GM18511 (cell line): ENCODE measurements around the gene ECT2.
"Not testable (repeated sequence)": the region's sequence is repeated elsewhere in the genome, so short reads cannot be mapped to it uniquely, and the experiment has no call there.

Source experiments
- ATAC-seq: cut with Tn5 transposase; IDR thresholded peaks from one replicate; pipeline ENCODE4 v1.9.1; 2021; ENCODE audit warnings: mild to moderate bottlenecking, moderate library complexity; ENCODE audit not compliant: unreplicated experiment

ECT2 gene

DNA sequence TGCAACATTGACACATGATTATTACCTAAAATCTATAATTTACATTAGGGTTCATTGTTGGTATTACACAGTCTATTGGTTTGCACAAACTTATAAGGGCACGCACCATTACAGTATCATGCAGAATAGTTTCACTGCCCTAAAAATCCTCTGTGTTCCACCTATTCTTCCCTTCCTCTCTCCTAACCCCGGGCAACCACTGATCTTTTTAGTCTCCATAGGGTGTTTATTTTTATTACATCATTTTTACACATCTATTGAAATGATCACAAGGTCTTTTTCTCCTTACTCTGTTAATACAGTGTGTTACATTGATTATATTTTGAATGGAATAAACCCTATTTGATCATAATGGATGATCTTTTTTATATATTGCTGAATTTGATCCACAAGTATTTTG, 15.5 kb upstream of the ECT2 start:
- ATAC-seq: no peak

DNA sequence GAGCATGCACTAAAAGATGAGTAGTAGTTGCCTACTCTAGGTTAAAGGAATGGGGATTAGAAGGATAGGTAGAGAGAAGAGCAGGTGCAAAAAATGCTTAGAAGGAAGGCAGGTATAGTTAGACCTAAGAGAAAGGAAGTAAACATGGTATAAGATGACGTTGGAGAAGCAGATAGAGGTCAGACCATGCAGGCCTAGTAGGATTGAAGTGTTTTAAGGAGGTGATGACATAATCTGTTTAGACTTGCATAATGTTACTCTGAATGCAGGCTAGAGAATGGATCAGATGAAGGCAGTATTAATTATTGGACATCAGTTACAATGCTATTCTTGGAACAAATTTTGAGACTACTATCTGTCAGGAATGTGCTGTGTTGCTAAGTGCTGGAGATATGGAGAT, 11.1 kb upstream of the ECT2 start:
- no peak for ATAC-seq

DNA sequence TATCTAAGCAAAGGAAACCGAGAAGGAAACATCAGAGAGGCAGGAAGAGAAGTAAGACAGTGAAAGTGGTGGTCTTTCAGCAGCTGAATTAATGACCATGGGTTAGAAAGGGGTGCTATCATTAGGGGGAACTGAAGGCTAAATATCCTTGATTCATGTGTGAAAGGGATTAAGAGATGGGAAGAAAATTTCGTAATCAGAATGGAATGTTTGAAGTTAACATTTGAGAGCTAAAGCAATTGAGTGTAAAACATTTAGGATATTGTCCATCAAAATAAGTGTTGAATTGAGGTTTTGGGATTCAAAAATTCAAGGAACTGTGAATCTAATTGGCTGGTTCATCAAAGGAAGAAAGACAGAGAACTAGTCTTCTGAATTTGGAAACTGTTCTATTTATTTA, 4.1 kb upstream of the ECT2 start:
- no peak for ATAC-seq

DNA sequence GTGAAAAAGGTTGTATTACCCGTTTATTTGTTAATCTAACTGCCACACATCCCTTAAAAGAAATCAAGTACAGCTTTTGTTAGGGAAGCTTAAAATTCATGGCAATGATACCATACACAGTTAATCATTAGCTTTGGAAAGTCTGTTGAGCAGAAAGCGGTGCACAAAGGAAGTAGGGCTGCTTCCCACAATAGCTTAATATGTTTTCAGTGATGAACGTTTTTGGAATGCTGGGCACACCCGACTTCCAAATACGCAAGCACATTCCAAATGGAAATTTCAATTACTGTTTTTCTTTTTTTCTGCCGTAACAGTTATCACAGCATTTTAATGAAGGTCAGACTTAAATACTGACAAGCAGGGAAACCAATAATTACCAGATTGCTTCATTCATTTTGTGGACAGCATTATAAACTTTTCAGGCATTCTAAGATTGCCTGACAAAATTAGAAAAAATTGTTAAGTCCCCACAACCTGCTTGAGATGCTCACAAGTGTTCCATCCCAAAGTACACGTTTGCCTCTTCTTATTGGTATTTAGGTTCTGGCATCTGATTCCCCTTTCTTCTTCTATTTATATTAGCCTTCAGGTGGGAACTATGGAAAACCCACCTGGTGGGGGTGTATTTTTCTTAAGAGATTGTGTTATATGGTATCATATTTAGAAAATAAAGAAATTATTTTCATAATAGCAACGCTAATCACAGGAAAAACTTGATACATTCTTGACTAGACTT, 1.1 kb upstream of the ECT2 start:
- ATAC-seq: no peak

DNA sequence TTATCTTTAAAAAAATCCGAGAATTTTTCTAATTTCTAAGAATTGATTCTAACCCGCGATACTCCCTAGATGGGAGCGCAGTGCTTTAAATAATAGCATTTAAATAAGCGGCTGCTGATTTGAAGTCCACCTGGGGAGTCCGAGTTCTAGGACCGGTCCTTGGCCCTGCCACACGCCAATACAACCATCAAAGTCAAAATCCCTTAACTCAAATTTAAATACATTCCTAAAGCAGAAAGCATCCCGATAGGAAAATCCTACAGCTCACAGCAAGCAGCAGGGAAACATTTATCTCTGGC, 508 bp upstream of the ECT2 start:
- ATAC-seq: peak; percentile 9

DNA sequence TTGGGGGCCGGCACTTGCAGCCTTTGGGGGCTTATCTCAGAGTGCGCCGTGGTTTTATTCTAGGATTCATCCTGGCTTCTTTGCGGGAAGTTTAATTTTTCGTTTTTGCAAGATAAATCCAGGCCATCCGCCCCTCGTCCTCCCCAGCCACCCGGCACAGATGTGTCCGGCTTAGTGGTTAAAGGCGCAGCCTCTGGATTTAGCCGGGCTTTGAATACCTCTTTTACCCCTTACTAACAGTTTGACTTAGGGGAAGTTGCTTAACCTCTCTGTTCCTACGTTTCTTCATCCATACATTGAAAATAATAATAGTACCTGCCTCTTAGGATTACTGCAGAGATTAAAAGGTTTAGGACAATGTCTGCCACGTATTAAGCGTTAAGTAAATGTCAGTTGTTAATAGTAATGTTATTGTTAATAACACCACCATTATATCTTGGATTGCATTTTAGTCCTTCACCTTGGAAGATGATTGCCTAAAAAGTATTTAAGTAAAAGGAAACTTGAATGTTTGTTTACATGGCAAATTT, 714 bp downstream of the ECT2 start:
- peak; percentile 27 for ATAC-seq

DNA sequence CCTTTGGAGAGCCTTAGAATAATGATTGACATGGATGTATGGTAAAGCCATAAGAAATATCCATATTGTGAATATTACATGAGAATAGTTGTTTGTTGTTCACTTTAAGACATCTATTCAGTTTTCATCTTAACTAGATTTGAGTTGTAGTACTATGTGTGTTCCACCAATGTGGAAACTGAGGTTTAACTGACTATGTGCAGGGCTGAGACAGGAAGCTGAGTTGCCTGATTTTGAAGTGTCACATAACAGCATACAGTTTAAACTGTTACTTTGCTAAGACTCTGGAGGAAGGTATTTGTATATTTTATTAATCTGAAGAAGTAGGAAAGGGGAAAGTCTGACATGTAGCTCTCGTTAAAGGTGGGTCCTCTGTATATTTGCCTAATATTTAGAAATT, 2.1 kb downstream of the ECT2 start:
- no peak for ATAC-seq

DNA sequence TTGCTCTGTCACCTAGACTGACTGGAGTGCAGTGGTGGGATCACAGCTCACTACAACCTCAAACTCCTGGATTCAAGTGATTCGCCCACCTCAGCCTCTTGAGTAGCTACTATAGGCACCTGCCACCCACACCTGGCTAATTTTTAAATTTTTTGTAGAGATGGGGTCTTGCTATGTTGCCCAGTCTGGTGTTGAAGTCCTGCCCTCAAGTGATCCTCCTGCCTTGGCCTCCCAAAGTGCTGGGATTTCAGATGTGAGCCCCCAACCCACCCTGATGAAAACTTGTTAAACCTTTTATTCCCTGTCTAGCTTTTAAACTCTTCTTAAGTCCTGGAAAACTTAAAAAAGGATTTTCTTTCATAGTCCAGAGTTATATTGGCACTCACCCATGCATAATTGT, 2.6 kb downstream of the ECT2 start:
- ATAC-seq: no peak

DNA sequence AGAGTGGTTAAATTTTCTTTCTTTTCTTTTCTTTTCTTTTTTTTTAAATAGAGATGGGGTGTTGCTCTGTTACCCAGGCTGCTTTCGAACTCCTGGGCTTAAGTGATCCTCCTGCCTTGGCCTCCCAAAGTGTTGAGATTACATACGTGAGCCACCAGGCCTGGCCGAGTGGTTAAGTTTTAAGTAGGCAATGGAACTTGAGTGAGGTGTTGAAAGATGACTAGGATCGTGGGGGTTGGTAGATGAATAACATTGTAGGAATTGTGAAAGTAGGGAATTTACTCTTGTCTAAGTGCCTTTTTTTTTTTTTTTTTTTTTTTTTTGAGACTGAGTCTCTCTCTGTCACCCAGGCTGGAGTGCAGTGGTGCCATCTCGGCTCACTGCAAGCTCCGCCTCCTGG, 9.9 kb downstream of the ECT2 start:
- not testable (repeated sequence) for ATAC-seq

DNA sequence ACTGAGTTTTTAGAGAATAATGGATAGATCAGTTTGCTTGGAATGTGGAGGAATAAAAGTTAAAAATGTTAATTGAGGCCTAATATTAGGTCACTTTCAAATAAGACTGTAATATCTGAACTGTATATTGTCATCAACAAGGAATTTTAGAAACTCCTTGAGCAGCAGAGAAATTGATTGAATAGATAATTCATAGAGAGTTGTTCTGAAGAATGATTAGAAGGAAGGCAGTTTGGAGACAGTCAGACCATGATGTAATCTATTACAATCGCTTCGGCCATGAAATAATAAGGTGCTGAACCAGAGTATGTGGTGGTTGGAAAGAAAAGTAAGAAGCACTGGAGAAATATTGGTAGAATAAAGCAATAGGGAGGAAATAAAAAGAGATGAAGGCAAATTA, 15.7 kb downstream of the ECT2 start:
- no peak for ATAC-seq

DNA sequence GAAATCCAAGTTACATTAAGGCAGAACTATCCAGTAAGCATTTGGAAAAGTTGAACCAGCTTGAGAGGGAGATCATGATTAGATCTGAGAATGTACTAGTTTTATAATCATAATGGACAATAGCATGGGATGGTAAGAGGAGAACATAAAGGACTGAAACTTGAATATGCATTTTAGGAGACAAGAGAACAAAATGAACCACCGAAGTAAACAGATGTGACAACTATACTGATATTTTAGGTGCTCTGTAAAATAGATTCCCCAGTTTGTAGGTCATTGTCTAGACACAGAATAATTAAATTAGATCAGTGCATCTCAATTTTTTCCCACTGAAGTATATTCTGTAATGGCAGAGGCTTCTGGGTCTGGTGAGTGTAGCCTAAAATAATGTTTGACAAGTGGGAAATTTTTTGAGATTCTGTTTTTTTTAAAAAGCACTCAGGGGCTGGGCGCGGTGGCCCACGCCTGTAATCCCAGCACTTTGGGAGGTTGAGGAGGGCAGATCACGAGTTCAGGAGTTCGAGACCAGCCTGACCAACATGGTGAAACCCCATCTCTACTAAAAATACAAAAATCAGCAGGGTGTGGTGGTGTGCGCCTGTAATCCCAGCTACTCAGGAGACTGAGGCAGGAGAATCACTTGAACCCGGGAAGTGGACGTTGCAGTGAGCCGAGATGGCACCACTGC, 16.3 kb downstream of the ECT2 start:
- no peak for ATAC-seq

DNA sequence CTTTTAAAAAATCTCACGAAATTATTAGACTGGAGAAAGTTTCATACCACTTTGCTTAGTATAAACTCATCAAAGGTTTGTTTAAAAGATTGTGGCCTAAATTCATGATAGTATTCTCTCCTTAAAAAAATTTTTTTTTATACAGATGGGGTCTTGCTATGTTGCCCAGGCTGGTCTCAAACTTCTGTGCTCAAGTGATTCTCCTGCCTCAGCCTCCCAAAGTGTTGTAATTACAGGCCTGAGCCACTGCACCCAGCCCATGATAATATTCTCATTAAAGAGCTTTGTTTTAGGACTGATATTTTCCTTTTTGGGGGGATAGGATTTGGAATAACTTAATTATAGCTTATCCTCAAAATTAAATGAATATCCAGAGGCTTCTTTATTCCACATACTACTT, 19.9 kb downstream of the ECT2 start:
- ATAC-seq: no peak

DNA sequence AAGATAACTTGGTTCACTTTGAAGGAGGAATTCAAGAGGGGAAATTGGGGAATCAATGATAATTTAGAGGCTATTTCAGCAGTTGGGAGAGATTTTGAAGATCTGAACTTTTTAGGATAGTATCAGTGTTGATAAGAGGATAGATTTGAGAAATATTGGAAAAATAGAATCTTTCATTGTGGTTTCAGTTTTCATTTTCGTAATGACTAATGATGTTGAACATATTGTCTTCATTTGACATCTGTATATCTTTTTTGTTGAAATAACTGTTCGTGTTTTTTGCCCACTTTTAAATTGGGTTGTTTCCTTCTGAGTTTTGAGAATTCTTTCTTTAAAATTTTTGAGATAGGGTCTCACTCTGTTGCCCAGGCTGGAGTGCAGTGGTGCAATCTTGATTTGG, 21.1 kb downstream of the ECT2 start:
- ATAC-seq: no peak

DNA sequence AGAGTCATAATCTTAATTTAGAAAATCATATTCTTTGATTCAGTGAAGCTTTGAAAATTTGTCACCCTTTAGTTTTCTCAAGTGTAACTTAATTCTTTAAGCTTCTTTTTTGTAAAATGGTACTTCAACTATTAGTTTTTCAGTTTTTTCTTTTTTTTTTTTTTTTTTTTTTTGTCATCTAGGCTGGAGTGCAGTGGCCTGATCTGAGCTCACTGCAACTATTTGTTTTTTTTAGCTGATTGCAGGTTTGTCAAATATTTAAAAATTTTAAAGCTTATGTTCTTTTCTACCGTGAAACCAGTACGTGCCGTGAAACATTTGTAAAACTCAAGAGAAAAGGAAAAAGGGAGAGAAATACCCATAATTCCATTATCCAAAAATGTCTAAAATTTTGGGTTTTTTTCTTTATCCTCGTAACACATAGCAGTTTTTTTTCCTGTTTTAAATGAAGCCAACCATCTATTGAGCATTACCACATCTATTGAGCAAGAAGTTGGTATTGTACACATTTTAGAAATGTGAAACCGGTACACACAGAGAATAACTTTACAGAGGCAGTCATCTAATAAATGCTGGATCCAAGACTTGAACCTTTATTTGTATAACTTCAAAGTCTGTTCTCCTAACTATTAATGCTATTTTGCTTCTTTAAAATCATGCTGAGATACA, 25.7 kb downstream of the ECT2 start:
- no peak for ATAC-seq

DNA sequence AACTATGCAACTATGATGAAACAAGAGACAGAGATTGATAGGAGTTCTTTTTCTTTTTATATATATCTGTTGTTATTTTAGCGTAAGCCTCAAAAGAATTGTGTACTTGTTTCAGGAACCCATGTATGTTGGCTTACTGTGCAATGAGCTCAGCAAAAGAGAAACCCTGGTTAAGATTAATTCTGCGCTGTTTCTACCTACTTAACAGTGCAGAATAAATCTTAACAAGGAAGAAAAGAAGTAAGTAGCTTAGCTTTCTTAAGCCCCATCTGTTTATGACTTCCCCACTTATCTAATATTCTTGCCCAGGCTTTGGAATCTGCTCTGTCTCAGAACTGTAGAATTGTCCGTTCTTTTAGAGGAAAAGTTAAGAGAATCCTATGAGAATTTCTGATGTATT, 27.4 kb downstream of the ECT2 start:
- ATAC-seq: no peak

DNA sequence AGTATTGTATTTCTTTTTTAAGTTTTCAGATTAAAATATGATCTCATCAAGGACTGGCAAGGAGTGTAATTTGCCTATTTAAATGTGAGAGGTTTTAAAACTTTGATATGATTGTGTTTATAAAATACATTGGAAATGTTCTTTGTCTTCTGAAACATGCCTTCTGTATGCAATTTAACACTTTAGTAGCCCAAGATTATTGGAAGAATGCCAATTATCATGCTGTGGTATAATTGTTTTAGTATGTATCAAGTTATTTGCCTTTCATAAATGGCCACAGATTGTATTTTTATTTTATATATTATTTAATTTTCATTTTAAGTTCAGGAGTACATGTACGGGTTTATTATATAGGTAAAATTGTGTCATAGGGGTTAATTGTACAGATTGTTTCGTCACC, 31.7 kb downstream of the ECT2 start:
- ATAC-seq: no peak

DNA sequence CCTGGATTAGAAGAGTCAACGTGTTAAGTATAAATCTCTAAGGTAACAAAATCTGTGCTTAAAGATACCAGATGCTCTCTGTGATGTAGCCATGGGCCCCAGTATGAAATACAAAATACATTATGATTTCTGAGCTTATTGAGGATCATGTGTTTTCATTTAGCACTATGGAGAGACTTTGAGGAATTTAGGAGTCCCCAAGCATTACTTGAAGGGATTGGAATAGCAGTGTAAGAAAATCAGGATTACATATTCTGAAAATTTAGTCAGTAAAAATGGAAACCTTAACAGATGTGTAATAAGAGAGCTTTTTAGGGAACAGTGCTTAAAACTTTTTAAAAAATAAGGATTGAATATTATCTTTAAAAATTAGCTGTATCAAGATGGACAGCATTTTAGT, 35.5 kb downstream of the ECT2 start:
- no peak for ATAC-seq

DNA sequence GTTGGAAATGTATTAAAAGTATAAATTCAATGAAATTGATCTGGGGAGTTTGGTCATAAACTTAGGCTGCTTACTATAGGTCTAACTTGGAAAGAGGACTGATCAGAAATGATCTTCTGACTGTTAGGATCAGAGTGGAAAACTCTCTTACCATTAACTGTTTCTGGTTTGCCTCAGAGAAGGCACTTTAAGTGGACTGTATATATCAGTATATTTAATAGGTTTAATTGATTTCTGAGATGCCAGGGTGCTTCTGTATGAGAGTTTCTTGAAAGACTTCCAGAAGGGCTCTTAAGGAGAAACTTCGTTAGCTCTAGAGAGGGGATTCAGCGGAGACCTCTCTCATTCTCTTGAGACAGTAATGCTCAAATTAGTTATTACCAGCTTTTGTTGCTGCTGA, 36.5 kb downstream of the ECT2 start:
- ATAC-seq: no peak

DNA sequence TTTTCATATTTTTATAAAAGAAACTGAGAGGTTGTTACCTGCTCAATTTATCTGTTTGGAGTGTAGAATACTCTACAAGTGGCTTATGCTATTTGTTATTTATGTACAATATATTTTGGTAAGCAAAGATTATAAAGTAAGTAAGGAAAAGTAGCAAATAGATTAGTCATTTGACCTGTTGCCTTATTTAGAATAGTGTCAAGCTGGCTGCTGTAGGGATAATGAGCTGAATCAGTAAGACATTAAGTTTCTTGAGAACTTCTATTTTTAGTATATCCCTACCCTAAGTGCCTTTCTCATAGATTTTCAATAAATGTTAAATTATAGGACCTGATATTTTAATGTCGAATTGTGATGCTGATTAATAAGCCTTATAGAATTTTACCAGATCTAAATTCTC, 37.2 kb downstream of the ECT2 start:
- ATAC-seq: no peak

DNA sequence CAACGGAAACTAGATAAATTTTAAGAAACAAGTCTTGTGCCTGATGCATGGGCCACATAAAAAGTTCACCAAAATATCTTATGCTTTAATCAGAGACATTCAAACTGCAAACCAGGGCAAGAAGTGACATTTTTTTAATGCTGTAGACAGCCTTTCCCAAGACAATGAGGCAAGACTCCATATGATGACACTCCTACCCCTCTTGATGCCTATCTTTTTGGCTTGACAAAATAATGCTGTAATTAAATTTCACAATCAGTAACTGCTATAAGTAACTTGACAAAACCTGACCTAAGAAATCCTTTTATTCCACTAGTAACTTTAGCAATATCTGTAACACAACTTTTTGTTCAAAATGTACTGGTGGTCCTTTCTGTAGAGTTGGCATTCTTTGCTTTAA, 48.7 kb downstream of the ECT2 start:
- no peak for ATAC-seq

DNA sequence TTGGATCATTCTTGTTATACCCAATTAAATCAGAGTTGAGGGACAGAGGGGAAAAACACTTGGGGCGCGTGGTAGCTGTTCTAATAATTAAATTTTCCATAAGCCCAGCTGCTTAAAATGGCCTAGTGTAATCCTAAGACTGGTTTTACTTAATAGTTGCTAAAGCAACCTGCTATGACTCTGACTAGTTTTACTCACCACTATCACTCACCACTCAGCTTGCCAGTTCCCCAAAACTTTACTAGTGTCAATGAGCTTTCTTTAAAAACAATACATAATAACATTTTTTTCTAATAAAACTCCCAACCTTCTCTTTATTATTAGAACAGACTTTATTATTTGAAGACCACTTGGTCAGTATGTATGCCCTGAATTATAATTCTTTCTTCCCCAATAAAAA, 49.6 kb downstream of the ECT2 start:
- ATAC-seq: no peak

DNA sequence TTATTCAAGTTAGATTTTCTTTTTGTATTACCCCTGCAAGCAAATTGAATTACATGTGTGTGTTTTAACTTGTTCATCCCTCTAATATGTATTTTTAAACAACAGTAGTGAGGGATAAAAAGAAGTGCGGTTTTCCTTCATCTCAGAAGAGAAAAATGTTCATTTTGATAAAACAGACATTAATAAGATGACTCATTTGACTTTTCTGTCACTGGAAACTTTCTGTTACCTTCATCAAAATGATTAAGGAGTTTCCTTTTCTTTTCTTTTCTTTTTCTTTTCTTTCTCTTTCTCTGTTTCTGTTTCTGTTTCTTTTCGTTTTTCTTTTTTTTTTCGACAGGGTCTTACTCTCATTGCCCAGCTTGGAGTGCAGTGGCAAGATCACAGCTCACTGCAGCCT, 53.0 kb downstream of the ECT2 start:
- no peak for ATAC-seq
